CD4-positive, alpha-beta T cell treated with Interleukin-6 for 4 hours (primary cell): ENCODE measurements around the gene GFY.
"Not testable (repeated sequence)": the region's sequence is repeated elsewhere in the genome, so short reads cannot be mapped to it uniquely, and the experiment has no call there.

Source experiments
- DNase-seq: peaks from one replicate; pipeline ENCODE4 v3.0.0-alpha.2; 2020; ENCODE audit warnings: mixed read lengths

The GFY gene

DNA sequence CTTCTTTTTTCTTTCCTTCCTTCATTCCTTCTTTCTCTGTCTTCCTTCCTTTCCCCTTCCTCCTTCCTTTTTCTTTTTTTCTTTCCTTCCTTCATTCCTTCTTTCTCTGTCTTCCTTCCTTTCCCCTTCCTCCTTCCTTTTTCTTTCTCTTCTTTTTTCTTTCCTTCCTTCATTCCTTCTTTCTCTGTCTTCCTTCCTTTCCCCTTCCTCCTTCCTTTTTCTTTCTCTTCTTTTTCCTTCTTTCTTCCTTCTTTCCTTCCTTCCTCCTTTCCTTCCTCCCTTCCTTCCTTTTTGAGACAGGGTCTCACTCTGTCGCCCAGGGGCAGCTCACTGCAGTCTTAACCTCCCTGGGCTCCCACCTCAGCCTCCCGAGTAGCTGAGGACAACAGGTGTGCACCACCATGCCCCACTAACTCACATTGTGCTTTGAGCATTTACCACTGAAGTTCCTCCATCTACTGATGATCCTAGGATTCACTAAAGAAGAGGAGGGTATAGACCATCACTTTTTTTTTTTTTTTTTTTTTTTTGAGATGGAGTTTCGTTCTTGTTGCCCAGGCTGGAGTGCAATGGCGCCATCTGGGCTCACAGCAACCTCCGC lies 19.0 kb downstream of the GFY start:
- not testable (repeated sequence) for DNase-seq

DNA sequence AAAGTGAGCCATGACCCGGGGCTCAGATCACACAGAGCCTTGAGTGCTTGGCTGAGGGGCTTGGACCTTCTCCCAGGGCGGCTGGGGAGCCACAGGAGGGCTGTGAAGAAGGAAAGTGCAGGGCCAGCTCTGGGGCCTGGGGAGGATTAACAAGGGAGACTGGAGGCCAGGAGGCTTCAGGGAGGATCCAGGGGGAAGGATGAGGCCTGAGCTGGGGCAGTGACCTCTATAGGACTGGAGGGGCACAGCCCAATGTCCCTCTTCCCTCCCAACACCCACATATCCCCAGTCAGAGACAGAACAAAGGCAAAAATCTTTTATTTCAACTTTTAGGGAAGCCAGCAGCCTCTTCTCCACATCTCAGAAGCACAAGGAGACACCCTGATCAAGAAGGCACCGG lies 20.8 kb downstream of the GFY start:
- no peak for DNase-seq

DNA sequence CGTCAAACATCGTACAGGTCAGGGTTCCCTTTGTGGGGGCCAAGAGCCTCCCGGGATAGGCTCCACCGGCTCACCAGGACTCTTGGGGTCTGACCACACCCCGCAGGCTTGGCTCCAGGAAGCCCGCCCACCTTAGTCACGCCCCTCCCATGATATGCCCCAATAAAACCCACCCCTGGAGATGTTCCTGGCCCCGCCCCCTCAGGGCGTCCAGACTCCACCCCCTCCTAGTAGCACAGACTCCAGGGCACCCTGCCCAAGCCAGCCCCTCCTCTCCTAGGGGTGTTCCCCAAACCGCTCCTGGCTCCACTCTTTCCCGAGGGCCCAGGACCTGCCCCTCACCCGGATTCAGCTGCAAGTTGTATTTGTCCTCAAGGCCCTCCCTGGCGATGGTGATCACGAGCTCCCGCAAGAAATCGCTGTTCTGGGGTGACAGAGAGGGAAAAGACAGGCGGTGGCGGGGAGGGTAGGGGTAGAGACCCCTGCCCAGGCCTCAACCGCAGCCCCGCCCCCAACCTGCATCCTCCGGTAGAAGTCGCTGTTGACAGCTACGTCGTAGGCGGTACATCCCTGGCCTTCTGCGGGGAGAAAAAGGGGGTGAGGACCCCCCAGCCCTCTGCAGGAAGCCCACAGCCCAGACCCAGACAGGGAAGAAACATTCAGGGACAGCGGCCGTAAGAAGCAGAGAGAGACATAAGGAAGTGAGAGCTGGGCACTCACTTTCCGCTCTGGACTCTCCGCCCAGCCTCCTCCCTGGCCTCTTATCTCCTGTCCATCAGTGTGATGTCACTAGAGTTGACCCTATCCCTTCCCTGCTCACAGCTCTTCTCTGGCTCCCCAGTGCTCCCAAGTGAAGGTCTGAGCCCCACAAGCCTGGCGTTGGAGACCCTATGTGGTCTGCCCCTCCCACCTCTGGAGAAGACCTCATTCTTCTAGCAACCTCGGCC lies 22.6 kb downstream of the GFY start:
- DNase-seq: no peak

DNA sequence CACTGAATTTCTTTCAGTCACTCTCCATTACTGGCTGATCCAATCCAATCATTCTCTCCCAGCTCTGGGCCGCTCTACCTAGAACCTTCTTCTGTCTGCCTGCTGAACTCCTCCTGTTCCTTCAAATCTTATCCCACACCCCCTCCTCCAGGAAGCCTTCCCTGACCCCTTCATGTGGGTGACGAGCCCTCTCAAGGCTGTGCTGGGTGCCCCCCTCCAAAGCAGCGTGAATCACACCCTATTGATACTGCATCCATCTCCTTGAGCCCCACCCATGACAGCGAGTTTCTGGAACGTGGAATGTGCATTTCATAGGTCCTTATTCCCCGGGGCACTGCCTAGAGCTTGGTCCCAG lies 23.2 kb downstream of the GFY start:
- no peak for DNase-seq

DNA sequence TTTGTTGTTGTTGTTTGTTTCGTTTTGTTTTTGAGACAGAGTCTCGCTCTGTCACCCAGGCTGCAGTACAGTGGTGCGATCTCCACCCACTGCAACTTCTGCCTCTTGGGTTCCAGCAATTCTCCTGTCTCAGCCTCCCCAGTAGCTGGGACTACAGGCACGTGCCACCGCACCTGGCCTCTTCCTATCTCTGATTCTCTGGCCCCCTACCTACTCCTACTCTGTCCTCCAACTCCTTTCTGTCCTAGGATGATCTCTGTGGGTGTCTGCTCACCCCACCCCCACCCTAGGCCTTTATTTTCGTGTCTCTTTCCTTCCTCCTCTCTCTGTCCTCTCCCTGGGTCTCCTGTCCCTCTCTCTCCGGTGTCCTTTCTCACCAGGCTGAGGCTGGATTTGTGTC lies 25.2 kb downstream of the GFY start:
- no peak for DNase-seq

DNA sequence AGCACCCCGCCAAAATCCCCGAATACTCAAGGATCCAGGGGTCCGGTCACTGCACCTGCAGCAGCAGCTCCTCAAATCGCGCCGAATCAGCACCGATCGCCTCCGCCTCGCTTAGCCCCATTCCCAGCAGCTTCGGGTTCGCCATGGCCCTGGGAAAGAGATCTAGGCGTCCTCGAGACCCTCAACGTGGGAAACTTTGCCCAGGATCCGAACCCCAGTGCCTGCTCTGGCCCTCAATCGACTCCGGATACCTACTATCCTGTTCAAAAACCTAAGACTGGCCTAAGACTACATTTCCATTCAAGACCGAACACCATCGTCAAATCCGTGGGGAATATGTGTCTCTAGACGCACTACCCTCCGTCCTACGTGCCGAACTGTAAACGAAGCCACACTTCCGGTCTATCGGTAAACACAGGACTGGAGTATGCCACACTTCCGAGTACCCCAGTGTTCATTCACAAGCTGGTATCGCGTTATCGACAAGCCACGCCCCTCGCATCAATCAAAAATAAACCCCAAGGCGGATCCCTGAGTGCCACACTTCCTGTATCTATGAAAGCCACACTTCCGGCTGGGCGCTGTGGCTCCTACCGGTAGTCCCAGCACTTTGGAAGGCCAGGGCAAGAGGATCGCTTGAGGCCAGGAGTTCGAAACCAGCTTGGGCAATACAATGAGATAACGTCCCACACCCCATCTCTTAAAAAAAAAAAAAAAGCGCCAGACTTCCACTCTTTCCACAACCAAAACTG lies 26.4 kb downstream of the GFY start, which contains the start of gene PIH1D1:
Gene PIH1D1, minus strand, starts transcription at position 385 of the 752 bp plus-strand sequence. Its CDS starts 240 bp downstream, at position 145.
- peak; percentile 97 for DNase-seq

DNA sequence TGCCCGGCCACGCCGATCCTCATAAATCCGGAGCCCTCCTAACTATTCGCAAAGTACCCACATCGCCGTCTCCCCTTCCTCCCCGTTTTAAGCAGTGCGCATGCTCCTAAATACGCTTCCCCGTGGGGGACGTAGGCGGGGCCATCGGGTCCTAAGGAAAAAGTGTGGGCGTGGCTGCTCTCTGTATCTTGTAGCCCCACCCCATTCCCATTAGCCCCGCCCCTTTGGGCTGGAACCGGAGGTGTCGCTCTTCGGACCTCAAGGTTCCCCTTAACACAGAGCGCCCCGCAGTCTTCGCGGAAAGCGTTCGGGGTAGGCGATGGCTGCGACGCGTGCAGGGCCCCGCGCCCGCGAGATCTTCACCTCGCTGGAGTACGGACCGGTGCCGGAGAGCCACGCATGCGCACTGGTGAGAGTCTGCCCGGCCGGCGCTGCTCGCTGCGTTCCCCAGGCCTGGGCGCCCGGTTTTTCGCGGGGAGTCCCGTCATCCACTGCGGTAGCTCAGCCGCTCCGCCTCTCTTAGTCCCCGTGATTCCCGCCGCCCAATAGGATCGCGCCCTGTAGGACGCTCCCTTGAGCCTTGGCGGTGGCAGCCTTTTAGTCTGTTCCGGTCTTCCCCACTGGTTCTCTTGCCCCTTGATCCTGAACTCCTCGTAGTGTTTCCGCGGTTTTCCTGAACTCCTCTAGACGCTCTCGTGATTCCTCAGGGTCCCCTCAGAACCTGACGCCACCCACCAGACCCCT lies 28.0 kb downstream of the GFY start, which contains the start of gene ALDH16A1:
Gene ALDH16A1, plus strand, starts transcription at position 213 of the 744 bp plus-strand sequence. Its CDS starts 107 bp downstream, at position 320.
- peak; percentile 97 for DNase-seq

DNA sequence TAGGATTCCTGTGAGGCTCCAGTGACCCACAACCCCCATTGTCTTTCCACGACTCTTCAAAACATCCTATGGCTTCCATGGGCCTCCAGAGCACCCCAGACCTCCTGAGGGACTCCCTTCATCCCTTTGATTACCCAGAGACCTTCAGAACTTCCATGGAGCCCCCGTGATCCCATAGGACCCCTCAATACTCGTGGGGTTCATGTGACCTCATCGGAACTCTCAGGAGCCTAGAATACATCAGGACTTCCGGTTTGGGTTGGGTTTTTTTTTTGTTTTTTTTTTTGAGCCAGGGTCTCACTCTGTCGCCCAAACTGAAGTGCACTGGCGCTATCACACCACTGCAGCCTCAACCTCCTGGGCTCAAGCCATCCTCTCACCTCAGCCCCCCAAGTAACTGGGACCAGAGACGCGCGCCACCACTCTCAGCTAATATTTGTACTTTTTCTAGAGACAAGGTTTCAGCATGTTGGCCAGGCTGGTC lies 28.6 kb downstream of the GFY start:
- no peak for DNase-seq

DNA sequence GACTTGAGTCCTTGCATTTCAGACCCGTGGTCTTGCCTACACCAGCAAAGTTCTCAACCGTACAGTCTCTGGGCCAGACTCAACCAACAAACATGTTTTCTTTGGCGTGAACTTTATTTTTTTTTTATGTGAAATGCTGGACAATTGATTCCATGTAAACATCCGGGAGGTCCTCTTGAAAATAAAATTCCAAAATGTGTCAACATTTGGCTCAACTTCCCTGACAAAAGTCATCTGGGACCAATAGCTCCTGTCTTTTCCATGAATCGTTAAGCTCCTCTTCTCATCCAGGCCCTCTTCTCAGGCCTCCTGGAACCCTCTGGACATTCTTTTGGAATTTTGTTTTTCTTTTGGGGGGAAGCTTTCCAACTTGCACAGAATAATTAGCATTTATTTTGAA lies 30.6 kb downstream of the GFY start:
- DNase-seq: no peak

DNA sequence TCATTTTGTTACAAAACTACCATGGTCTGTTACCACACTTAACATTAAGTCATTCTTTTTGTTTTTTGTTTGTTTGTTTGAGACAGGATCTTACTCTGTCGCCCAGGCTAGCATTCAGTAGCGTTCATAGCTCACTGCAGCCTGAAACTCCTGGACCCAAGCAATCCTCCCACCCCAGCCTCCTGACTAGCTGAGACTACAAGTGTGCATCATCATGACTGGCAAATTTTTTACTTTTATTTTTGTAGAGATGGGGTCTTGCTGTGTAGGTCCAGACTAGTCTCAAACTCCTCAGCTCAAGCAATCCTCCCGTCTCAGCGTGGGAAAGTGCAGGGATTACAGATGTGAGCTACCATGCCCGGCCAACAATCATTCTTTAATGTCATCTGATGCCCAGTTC lies 31.1 kb downstream of the GFY start:
- no peak for DNase-seq

DNA sequence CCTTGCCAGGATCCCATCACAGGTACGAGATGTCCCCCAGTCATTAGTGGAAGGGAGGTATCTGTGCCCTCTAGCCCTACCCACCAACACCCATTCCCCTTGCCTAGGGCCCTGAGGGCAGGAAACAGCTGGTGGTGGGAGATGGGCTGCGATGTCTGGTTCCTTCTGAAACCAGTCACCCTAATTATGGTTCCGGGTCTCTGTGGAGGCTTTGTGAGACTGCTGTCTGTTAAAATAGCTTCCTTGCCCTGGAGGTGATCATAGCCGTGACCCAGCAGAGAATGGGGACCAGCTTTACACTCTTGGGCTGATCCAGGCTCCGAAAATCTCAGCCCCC lies 33.3 kb downstream of the GFY start:
- DNase-seq: no peak

DNA sequence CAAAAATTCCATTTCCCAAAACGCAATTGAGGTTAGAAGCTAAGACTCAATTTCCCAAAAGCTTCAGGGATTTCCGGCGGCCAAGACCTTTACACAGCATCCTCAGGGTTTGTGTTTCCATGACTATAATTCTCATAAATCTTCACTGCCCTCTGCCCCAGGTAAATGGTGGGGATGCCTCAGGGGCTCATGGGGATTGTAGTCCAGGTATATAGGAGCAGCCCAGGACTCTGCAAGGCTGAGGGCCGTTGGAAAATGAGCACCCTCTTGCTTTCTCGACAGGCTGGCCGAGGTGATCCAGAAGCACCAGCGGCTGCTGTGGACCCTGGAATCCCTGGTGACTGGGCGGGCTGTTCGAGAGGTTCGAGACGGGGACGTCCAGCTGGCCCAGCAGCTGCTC lies 34.2 kb downstream of the GFY start:
- no peak for DNase-seq

DNA sequence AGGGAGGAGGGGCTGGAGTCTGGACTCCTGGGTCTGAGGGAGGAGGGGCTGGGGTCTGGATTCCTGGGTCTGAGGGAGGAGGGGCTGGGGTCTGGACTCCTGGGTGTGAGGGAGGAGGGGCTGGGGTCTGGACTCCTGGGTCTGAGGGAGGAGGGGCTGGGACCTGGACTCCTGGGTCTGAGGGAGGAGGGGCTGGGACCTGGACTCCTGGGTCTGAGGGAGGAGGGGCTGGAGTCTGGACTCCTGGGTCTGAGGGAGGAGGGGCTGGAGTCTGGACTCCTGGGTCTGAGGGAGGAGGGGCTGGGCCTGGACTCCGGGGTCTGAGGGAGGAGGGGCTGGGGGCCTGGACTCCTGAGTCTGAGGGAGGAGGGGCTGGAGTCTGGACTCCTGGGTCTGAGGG lies 35.9 kb downstream of the GFY start:
- not testable (repeated sequence) for DNase-seq

DNA sequence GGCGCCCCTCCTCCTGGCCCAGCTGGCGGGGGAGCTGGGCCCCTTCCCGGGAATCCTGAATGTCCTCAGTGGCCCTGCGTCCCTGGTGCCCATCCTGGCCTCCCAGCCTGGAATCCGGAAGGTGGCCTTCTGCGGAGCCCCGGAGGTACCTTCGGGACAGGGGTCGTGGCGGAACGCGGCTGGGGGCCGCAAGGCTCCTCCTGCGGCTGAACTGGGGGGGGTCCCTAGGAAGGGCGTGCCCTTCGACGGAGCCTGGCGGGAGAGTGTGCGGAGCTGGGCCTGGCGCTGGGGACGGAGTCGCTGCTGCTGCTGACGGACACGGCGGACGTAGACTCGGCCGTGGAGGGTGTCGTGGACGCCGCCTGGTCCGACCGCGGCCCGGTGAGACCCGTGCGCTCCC lies 36.5 kb downstream of the GFY start:
- no peak for DNase-seq

DNA sequence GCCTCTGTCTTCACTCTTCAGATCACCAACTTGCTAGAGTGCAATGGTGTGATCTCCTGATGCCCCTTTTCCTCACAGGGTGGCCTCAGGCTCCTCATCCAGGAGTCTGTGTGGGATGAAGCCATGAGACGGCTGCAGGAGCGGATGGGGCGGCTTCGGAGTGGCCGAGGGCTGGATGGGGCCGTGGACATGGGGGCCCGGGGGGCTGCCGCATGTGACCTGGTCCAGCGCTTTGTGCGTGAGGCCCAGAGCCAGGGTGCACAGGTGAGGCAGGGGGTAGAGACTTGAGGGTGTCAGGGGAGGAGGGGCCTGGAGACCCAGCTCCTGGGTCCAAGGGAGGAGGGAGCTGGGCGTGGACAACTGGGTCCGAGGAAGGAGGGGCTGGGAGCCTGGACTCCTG lies 37.3 kb downstream of the GFY start:
- DNase-seq: no peak

DNA sequence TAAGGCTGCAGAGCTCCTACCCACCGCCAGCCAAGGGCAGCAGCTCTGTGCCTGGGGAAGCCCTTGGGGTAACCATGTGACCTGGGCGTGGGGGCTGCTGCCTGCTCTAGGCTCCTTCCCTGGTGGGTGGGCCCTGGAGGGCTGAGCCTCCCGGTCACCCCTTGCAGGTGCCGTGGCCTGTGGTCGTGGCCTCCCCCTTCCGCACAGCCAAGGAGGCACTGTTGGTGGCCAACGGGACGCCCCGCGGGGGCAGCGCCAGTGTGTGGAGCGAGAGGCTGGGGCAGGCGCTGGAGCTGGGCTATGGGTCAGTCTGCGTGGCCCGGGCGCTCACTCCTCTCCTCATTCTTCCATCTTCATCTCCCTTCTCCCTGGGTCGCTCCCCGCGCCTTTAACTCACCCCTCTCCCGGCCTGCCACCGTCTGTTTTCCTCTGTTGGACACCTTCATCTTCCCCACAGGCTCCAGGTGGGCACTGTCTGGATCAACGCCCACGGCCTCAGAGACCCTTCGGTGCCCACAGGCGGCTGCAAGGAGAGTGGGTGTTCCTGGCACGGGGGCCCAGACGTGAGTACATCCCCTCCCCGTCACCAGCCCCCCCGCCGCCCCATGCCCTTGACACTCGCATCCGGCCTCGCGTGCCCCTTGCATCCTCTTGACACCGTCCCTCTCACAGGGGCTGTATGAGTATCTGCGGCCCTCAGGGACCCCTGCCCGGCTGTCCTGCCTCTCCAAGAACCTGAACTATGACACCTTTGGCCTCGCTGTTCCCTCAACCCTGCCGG lies 39.0 kb downstream of the GFY start:
- no peak for DNase-seq

DNA sequence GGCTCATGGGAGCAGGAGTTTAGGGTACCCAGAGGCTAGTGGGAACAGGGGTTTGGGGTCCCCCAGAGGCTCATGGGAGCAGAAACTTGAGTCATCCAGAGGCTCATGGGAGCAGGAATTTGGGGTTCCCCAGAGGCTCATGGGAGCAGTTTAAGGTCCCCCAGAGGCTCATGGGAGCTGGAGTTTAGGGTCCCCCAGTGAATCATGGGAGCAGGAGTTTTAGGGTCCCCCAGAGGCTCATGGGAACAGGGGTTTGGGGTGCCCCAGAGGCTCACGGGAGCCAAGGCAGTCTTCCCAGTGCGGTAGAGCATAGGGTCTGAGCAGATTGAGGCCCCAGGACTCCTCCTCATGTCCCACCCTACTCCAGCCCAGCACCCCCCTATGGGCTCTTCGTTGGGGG lies 40.2 kb downstream of the GFY start:
- DNase-seq: no peak

DNA sequence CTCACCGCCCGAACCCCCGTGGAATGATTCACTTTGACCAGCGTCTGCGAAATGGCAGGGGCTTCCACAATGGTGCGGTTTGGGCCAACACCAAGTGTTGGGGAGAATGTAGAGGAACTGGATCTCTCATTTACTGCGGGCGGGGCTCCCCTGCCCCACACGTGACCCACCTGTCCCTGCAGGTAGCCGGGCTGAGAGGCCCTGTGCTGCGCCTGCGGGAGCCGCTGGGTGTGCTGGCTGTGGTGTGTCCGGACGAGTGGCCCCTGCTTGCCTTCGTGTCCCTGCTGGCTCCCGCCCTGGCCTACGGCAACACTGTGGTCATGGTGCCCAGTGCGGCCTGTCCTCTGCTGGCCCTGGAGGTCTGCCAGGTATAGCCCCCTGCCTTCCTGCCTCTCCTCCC lies 43.0 kb downstream of the GFY start:
- DNase-seq: no peak

DNA sequence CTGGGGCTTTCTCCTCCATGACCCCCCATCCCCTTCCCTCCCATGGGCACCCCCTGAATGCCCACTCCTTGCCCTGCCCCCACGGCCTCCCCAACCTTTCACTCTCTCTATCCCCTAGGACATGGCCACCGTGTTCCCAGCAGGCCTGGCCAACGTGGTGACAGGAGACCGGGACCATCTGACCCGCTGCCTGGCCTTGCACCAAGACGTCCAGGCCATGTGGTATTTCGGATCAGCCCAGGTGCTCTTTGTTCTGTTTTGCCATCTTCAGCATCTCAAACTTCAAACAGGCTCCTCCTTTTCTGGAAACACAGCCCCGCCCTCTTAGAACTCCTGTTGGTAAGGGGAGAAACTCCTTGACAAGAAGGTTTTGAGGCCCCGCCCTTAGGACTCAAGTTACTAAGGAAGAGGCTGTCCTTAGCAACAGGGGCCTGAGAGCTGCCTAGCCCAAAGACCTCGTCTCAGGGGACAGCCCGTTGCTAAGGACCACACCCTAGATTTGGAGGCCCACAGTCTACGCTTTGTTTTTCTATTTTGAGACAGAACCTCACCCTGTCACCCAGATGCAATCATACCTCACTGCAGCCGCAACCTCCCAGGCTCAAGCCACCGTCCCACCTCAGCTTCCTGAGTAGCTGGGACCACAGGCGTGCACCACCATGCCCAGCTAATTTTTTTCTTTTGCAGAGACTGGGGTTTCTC lies 43.7 kb downstream of the GFY start:
- peak; percentile 93 for DNase-seq

DNA sequence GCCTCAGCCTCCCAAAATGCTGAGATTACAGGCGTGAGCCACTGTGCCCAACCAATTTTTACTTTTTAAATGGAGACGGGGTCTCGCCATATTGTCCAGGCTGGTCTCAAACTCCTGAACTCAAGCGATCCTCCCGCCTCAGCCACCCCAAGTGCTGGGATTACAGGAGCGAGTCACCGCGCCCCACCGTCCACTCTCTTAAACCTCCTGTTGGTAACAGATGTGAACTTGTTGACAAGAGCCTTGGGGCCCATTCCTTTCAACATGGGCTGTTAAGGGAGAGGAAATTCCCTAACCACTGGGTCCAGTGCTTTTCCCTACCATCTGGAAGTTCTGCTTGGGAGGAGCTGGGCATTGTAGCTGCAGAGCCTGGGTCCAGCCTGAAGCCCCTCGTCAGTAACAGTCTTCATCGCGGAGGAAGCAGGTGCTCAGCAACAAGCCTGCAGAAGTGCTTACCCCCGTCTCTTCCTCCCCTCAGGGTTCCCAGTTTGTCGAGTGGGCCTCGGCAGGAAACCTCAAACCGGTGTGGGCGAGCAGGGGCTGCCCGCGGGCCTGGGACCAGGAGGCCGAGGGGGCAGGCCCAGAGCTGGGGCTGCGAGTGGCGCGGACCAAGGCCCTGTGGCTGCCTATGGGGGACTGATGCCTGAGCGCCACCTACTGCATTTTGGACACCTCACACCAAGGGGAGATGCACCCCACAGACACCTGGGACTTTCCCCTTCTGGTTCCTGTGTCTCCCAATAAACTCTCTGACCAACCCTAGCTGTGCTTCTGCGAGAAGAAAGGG lies 44.8 kb downstream of the GFY start:
- DNase-seq: peak; percentile 83

DNA sequence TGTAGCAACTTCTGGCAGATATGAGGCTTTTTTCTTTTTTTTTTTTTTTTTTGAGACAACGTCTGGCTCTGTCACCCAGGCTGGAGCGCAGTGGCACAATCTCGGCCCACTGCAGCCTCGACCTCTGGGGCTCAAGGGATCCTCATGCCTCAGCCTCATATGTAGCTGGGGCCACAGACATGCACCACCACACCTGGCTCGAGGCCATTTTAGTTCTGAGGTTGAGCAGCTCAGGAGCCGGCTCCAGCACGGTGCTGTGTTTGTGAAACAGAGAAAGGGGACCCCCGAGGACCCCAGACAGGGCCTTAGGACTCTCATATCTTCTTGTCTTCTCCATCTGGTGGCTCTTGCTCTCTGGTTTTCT lies 45.4 kb downstream of the GFY start:
- no peak for DNase-seq
